Medulla oblongata (tissue), 1 donor: Measurements from ENCODE around the gene S100A11.

Experiments
- DNase-seq: peaks from one replicate; pipeline ENCODE4 v3.0.0-alpha.2; 2015; ENCODE audit errors: extremely low spot score

Gene S100A11

DNA sequence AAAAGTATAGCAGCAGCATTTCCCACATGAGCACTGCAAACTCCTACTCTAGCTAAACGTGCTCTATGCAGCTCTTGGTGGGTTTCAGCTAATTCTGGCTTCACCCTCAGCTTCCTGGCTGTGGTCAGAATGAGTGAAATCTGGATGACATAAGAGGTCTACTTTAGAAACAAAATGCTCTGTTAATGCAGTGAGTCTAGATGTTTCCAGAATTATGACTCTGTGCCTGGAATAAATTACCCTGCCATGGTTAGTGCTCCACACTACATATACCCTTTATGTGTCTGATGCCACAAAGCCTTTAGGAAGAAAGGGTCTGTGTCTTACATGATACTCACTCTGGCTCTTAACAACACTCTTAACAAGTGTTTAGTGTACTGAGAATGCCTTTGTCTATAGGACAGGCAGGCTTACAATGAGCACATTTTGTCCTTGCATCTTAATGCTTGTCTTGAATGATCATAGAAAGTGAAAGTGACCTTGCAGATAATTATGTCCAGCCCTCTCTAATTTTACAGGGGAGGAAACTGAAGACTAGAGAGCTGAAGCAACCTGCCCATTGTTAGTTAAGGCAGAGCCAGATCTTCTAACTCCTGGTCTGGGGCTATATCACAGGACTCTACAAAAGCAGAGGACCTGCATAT, 52.4 kb downstream of the S100A11 start:
- DNase-seq: peak; percentile 10
